Neural progenitor cell (in vitro differentiated cells): Measurements from ENCODE around the gene CNN1.

Experiments
- CTCF ChIP-seq: fragments of 200-600 bp; sonication (generic); IDR thresholded peaks from 2 replicates; pipeline ENCODE4 v1.5.1; 2017; ENCODE audit warnings: antibody characterized with exemption, mild to moderate bottlenecking
- EZH2phosphoT487 ChIP-seq: fragments of 200-600 bp; sonication (generic); IDR thresholded peaks from 2 replicates; pipeline ENCODE4 v1.6.1; 2017; ENCODE audit warnings: antibody characterized with exemption

- no peak for TF ChIP-seq EZH2phosphoT487
- TF ChIP-seq CTCF: no peak
Observed at GRCh38 chr19:11539495-11540365, 1.1 kb downstream of the CNN1 start.
